ENCODE measurements around the gene FBXW12. TPM values are rescaled to one million over a fixed set of nuclear protein-coding genes. Genes with fewer than 3 reads are reported as not detected.

Gene FBXW12
- total RNA-seq, 6 experiments from 2014 or later = not detected

DNA sequence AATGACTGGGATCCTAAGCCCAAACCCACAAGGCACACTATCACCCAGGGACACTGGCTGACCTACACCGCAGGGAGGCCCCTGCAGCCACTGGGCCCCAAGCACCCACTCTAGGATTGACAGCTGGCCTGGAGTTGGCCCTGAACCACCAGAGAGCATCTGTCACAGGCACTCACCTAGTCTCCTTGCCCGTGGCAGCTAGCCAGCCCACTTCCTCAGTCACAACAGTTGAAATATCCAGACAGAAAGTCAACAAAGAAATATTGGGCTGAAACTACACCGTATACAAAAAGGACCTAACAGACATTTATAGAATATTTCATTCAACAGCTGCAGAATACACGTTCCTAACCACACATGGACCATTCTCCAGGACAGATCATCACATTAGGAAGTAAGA is 33.4 kb upstream of the FBXW12 start:
- DNase-seq (no peak), ATAC-seq (no peak)
- Histone ChIP-seq H3K4me3 (no peak overlapping the region), H3K9me3 (no peaks in the 10 kb centered on the region), H3K27ac (no peak overlapping the region), H3K4me1 (no peaks in the 10 kb centered on the region), H3K36me3 (no peaks in the 10 kb centered on the region), H3K27me3 (no peaks in the 10 kb centered on the region)
- WGBS (ENCODE audit: insufficient coverage, low coverage, low lambda C conversion rate, missing lambda C conversion rate) = 51% methylated on average over 2 of the region's 4 CpGs
- TF ChIP-seq, protein P1, sequence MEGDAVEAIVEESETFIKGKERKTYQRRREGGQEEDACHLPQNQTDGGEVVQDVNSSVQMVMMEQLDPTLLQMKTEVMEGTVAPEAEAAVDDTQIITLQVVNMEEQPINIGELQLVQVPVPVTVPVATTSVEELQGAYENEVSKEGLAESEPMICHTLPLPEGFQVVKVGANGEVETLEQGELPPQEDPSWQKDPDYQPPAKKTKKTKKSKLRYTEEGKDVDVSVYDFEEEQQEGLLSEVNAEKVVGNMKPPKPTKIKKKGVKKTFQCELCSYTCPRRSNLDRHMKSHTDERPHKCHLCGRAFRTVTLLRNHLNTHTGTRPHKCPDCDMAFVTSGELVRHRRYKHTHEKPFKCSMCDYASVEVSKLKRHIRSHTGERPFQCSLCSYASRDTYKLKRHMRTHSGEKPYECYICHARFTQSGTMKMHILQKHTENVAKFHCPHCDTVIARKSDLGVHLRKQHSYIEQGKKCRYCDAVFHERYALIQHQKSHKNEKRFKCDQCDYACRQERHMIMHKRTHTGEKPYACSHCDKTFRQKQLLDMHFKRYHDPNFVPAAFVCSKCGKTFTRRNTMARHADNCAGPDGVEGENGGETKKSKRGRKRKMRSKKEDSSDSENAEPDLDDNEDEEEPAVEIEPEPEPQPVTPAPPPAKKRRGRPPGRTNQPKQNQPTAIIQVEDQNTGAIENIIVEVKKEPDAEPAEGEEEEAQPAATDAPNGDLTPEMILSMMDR (IDR thresholded peaks at IDR 0.05) = no peak
- no peak for TF ChIP-seq POLR2A (IDR thresholded peaks at IDR 0.05)
- intact Hi-C loops (cut with DNase I) = no loop called here

DNA sequence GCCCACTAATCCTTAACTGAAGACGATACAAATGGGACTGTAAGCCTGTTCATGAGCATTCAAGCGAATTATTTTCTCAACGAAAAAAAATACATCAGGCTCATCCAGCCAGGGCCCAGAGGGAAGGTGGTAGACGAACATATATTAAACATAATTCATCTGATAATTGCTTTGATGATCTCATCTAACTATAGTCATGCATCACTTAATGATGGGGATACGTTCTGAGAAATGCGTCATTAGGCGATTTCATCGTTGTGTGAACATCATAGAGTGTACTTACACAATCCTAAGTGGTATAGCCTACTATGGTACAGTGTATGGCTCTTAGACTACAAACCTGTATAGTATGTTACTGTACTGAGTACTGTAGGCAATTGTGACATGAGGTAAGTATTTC is 28.6 kb upstream of the FBXW12 start:
- intact Hi-C loops (cut with DNase I) = no loop called here
- H3K27ac ChIP-seq = no peak overlapping the region
- DNase-seq = no peak
- ATAC-seq = no peak
- H3K27me3 ChIP-seq = no peaks in the 10 kb centered on the region
- no peaks in the 10 kb centered on the region for H3K36me3 ChIP-seq
- TF ChIP-seq, protein P1 (IDR thresholded peaks at IDR 0.05) = no peak
- TF ChIP-seq POLR2A (IDR thresholded peaks at IDR 0.05) = no peak
- whole genome bisulfite sequencing (ENCODE audit: insufficient coverage, low coverage, low lambda C conversion rate, missing lambda C conversion rate) = 80% methylated on average over 8 of the region's 8 CpGs
- no peaks in the 10 kb centered on the region for H3K9me3 ChIP-seq
- H3K4me1 ChIP-seq = no peaks in the 10 kb centered on the region
- H3K4me3 ChIP-seq = no peak overlapping the region

DNA sequence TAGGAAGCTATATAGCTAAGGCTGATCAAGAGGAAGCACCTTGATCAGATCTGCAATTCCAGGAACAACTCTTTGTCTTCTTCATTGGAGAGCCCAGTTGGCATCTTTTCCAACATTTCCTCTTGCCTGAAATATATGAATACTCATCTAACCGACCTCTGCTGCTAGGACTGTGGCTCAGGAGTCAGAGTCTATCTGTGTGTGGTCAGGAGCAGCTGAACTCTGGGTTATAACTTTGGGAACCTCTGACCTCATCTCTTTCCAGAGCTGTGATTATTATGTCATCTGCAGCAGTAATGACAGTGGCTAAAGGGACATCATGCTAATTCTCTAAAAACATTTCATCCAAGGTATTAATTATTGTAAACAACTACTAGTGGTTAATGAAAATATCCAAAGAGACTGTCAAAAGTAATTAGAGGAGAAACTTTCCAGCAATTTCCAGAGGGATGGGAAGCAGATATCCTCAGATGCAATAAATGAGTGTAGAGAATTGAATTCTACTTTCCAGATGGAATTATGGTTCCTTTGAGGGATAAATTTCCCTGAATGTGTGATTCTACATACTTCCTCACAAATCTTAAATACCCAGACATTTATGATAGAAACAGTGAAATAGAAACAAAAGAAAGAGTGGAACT is 27.0 kb upstream of the FBXW12 start:
- TF ChIP-seq, protein P1 (IDR thresholded peaks at IDR 0.05) = no peak
- no peak for TF ChIP-seq POLR2A (IDR thresholded peaks at IDR 0.05)
- DNase-seq (no peak), ATAC-seq (no peak)
- 29% methylated on average over 1 of the region's 1 CpG for WGBS (ENCODE audit: insufficient coverage, low coverage, low lambda C conversion rate, missing lambda C conversion rate)
- no peak overlapping the region for H3K27ac ChIP-seq
- no peaks in the 10 kb centered on the region for H3K36me3 ChIP-seq
- H3K4me3 ChIP-seq = no peak overlapping the region
- H3K27me3 ChIP-seq = no peaks in the 10 kb centered on the region
- intact Hi-C loops (cut with DNase I) = no loop called here
- H3K9me3 ChIP-seq = no peaks in the 10 kb centered on the region
- no peaks in the 10 kb centered on the region for H3K4me1 ChIP-seq

DNA sequence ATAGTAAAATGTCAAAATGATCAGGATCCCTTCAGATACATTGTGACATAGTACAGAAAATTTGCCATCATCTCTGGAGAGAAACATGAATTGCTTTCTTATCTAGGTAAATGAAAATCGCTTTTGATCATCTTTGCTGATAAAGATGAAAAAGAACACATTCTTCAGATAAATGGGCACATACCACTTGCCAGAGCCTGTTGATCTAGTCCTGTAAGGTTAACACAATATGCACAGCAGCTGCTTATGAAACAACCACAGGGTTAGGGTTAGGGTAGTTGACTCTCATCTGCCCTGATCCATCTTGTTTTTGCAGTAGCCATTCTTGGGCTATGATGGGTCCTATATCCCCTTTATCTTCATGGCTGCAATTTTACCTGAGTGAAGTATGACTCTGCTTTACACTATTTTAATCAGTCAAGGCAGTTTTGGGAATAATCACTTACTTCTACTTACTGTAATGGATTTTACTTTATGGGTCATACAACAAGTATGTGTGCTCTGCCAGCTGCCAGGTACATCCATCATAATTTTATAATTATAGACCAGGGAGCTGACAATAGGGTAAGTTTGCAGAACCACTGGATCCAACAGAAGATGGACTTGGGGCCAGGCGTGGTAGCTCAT is 26.0 kb upstream of the FBXW12 start:
- no peak for DNase-seq
- no peaks in the 10 kb centered on the region for H3K9me3 ChIP-seq
- ATAC-seq = no peak
- H3K36me3 ChIP-seq = no peaks in the 10 kb centered on the region
- no peak overlapping the region for H3K4me3 ChIP-seq
- no peaks in the 10 kb centered on the region for H3K4me1 ChIP-seq
- WGBS (ENCODE audit: insufficient coverage, low coverage, low lambda C conversion rate, missing lambda C conversion rate) = 41% methylated on average over 1 of the region's 2 CpGs
- TF ChIP-seq, protein P1 (IDR thresholded peaks at IDR 0.05) = no peak
- TF ChIP-seq POLR2A (IDR thresholded peaks at IDR 0.05) = no peak
- no peak overlapping the region for H3K27ac ChIP-seq
- intact Hi-C loops (cut with DNase I) = no loop called here
- no peaks in the 10 kb centered on the region for H3K27me3 ChIP-seq

All from right lobe of liver (tissue), 6 donors.